GDM1 (cell line): ENCODE results near the gene ARVCF.

Source experiments
- DNase-seq: peaks from one replicate; lab custom pipeline; 2025; lab: John Stamatoyannopoulos, UW

ARVCF gene

GRCh38 chr22:20029550-20030225 lies 13.1 kb upstream of the ARVCF start:
- no peak for DNase-seq

DNA sequence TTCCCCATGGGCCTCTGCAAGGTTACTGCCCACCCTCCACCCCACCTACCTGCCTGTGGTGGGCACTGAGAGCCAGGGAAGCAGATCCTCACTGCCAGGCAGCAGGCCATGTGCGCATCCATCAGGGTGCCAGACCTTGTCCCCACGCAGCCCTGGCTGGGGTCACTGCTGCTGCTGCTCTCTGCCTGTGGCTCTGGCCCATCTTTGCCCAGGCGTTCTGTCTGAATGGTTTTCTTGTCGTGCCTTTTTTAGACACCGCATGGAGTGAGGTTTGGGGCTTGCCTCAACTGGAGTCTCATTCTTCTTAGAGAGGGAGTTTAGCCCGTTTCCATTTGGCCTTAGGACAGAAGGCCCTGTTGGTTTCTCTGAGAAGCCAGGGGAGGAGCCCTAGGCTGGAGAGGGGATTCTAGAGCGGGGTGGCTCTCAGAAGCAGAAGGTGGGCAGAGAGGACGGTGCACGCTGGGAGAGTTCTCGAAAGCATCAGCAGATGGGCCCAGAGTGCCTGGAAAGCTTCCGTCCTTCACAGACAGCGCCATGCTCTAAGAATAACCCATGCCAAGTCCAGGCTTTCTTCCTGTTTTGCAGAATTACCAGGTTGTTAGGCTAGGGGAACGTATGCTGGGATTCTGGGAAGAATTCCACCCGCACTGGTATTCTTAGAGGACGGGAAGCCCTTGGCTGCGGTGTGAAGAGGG lies 12.4 kb upstream of the ARVCF start:
- no peak for DNase-seq

GRCh38 chr22:20027966-20028854 lies 11.6 kb upstream of the ARVCF start:
- DNase-seq: no peak

GRCh38 chr22:20026996-20027601 lies 10.5 kb upstream of the ARVCF start:
- DNase-seq: no peak

- DNase-seq: no peak
Observed at GRCh38 chr22:20026204-20026908, 9.7 kb upstream of the ARVCF start.

- DNase-seq: no peak
Observed at GRCh38 chr22:20025401-20026203, 9.0 kb upstream of the ARVCF start.

DNA sequence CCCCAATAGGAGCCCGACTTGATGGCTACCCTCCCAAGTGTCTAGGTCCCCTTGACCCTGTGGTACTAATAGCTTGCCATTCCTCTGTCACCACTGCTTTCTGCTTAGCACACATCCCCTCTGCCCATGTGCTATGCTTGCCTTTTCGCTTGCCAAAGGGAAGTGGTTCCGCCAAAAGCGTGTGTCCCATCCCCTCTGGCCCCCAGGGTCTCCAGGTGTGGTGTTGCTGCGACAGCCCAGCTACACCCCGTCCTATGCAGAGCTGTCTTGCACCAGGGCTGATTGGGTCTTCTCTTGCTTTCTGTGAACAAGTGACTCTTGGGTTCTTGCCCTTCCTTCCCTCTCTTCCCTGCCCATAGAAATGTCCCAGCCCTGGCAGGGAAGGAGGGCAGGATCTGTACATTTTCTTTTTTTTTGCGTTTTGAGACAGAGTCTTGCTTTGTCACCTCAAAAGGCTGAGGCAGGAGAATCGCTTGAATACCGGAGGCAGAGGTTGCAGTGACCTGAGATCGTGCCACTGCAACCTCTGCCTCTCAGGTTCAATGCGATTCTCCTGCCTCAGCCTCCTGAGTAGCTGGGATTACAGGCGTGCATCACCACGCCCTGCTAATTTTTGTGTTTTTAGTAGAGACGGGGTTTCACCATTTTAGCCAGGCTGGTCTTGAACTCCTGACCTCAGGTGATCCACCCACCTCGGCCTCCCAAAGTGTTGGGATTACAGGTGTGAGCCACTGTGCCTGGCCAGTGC lies 8.2 kb upstream of the ARVCF start:
- DNase-seq: no peak

GRCh38 chr22:20024225-20024624 lies 7.6 kb upstream of the ARVCF start:
- no peak for DNase-seq

GRCh38 chr22:20022978-20023613 lies 6.5 kb upstream of the ARVCF start:
- no peak for DNase-seq

DNA sequence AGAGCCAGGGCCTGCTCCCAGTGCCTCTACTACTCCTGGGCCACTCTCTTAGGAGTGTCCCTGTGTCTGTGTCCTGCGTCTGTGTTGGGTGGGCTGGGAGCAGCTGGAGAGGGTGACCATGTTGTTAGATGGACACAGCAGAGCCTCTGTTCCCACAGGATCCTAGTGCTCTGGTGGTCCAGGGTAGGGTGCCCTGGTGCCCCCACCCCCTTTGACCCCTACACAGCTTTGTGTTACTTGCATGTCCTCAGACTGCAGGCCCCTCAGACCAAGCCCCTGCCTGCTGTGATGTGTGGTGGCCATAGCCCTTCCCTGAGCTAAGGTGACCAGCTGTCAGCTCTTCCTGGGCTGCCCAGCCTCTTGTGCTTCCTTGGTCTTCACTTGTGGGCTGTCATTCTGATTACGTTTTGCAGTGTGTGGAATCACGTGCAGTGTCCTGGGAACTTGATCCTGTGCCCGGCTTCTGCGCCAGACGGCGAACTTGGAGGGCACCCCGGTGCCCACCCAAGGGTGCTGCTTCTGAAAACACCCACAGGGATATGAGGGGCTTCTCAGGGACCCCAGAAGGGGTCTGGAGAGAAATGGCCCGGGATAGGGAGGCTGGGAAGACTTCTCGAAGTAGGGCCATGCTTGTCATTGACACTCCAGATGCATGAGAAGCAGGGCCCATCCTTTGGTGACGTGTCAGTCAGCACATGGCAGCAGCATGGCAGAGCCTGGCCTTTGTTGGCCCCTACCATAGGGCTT lies 5.8 kb upstream of the ARVCF start:
- DNase-seq: no peak

DNA sequence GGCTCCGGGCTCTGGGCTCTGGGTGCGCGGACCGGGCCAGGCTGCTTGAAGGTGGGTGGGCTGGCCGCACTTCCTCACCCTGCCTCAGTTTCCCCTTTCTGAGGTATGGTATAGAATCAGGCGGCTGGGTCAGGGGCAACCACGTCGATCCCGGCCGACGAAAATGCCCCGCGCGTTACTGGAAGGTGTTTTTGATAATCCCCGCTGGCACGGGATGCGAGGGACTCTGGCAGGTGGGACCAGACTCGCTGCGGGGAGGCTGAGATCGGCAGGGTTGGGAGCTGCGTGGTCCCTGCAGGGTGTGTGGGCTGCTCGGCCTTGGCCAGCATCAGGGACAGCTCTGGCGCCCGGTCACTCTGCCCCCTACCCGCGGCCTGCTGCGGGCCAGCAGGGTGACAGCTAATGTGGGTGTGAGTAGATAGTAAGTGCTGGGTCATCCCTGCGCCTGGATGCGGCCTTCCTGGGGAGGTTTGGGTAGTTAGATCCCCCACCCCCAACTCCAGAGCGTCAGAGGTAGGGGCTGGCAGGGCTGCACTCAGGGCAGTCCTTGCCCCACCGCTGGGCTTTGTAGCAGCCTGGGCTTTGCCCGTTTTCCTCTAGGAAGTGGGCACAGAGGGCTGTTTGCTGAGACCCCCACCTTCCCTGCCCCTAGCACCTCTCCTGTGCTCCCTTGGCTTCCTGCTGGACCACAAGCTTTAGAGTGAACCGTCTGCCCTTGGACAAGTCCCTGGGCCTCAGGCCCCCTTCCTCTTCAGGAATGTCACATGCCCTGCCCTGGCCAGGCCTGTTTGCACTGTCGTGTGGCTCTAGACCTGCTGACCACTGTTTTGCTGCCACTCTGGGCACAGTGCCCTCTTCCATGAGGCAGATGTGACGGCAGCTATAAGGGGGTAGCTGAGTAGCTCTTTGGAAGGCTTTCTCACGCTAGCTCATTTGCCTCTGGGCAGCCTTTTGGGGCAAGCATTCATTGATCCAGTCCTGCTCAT lies 4.9 kb upstream of the ARVCF start:
- DNase-seq: no peak

GRCh38 chr22:20020533-20021195 lies 4.0 kb upstream of the ARVCF start, which contains the start of gene TANGO2:
Gene TANGO2, plus strand, starts transcription at chr22:20021110. Its CDS starts 15,689 bp downstream, at chr22:20036799.
- peak; percentile 93 for DNase-seq

DNA sequence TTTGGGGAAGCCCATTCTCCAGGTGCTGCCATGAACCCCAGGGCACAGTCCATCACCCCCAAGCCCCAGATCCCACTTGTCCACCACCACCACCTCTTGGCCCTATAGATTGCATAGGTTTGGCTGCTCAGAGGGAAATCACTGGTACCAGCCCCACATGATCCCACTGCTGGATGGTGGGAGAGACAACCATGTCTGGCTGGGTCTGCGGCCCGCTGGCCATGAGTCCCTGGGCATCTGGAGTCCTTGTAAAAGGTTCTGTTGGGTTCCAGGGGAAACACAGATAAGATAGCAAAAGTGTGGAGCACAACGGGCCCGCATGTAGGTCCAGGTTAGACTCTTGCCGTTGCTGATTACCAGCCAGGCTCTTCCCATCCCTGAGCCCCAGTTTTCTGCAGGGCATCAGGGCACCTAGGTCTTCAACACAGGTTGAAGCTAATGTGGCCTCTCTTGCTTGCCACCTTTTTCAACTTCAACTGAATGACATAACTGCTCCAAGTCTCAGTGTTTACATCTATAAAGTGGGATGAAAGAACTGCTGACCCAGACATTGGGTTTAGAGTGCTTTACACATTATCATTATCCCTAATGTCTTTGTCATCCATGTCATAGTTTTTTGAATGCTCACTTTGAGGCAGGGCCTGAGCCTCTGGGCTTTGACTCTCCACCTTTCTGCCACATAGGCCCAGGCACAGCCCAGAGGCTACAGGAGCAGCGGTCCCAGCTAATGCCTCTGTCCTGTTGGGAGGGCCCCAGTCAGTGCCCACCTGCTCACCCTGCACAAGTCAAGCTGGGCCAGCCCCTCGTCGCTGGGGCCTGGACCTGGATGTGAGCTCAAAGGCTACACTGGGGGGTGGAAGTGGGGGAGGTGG lies 3.3 kb upstream of the ARVCF start:
- no peak for DNase-seq

DNA sequence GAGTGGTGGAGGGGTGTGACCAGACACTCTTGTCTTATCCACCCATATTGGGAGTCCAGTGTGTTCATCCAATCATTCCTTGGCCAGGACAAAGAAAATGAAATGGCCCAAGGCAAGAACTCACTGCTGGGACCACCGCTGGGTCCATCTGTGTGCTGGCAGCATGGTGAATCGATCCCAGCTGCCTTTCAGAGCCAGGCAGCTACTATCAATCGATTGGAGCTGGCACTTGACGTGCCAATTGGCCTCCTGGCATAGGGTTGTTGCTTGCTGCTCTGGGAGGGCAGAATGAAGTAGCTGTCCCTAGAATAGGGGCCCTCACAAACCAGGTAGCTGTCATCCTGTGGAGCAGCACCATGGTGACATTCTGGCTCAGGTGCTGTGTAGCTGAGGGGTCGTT lies 1.4 kb upstream of the ARVCF start:
- no peak for DNase-seq

GRCh38 chr22:20017622-20017958 lies 967 bp upstream of the ARVCF start:
- no peak for DNase-seq
